ENCODE data around the gene IP6K2.

GRCh38 chr3:48689384-48689783 lies 27.6 kb downstream of the IP6K2 start:
- TF ChIP-seq EZH2 (IDR thresholded peaks at IDR 0.05; ENCODE audit: insufficient read depth, poor library complexity, severe bottlenecking) (no peak), EZH2phosphoT487 (IDR thresholded peaks at IDR 0.05; ENCODE audit: insufficient read depth, low read depth) (no peak)
